ENCODE data around the gene RPTOR. TPM values are rescaled to one million over a fixed set of nuclear protein-coding genes. Genes with fewer than 3 reads are reported as not detected.

The RPTOR gene
- total RNA-seq, 1 experiment from 2014 or later: 25.1 TPM

DNA sequence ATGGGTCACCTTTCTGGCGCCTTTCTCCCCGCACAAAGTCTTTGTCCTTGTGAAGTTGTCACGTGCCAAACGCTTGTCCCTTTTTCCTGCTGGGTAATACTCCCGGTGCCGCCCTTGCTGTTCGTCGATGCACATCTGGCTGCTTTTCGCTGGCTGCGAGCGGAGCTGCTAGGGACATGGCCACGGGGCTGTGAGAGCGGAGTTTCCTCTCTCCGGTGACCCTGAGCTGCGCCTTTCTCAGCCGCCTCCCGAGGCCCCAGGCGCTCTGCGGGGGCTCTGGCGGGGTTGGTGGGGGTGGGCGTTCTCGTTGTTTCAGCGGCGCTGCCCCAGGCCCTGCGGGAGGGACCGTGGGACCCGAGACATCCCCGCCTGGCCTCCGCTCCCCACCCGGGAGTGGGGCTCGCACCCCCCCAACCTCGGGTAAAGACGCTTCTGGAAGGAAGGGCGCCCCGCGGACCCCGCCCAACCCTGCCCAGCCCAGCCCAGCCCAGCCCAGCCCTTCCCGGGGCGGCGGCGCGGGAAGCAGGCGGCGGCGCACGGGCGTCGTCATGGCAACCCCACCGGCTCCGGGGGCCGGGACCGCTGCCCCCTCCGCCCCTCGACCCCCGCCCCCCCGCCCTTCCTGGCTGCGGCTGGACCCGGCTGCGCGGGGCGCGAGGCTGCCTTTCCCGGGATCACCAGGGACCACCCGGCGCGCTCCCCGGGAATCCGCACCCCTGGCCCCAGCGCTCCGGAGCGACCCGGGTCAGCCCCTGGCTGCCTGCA, 459.3 kb downstream of the RPTOR start:
- no peak for DNase-seq (ENCODE audit: low read depth)

GRCh38 chr17:81006891-81007290, 462.3 kb downstream of the RPTOR start:
- no peak for DNase-seq (ENCODE audit: low read depth)

- no peak for DNase-seq (ENCODE audit: low read depth)
Measured at GRCh38 chr17:81008140-81008539, 463.5 kb downstream of the RPTOR start.

DNA sequence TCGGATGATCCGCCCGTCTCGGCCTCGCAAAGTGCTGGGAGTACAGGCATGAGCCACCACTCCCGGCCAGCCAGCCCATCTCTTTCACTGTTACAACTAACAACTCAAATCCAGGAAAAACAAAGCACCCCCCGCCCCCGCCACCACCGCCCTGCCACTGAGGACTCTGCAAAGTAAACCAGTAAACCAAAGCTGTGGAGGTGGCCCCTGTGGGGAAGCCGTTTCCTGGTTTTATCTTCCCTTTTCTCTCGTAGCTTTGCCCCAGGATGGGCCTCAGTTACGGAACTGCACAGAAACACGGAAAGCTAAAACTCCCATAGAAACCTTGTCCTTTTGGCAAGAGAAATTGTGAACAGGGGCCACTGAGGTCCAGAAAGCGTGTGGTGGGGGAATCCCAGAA, 464.5 kb downstream of the RPTOR start:
- no peak for DNase-seq (ENCODE audit: low read depth)

GRCh38 chr17:81010935-81011334, 466.3 kb downstream of the RPTOR start:
- no peak for DNase-seq (ENCODE audit: low read depth)

DNA sequence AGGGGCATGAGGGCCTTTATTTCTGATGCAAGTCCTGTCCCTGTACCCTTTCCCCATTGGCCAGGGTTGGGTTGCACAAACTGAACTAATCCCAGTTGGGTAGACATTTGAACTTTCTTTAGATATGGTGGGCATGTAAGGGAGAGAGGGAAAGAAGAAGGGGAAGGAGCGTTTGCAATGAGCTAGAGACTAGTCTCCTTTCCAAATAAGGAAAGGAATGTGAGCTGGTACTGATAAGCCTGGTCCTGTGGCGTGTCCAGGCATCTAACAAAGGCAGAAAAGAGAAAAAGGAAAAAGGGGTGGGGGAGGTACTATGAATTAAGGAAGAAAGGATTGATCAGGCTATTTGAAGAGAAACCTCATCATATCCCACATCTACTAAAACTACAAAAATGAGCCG, 467.3 kb downstream of the RPTOR start:
- DNase-seq (ENCODE audit: low read depth): no peak

DNA sequence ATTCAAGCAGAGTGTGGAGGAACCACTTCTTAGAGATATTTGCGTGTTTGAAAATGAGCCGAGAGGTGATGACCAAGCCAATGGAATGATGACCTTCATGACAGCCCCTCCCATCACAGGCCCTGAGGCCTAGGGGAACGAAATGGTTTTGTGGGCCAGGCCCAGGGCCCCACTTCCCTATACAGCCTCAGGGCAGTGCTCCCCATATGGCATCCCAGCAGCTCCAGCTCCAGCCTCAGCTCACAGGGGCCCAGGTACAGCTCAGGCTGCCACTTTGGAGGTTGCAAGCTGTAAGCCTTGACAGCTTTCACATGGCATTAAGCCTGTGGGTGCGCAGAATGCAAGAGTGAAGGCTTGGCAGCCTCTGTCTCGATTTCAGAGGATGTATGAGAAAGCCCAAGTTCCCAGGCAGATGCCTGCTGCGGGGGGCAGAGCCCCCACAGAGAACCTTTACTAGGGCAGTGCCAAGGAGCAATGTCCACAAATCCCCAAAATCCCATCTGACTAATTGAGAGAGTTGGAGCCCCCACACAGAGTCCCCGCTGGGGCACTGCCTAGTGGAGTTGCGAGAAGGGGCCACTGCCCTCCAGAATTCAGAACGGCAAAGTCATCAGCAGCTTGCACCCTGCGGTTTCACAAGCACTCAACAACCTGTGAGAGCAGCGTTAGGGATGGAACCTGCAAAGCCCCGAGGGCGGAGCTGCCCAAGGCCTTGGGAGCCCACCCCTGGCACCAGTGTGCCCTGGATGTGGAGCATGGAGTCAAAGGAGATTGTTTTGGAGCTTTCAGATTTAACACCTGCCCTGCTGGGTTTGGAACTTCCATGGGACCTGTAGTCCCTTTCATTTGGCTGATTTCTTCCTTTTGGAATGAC, 468.2 kb downstream of the RPTOR start:
- DNase-seq (ENCODE audit: low read depth): no peak

- no peak for DNase-seq (ENCODE audit: low read depth)
Measured at GRCh38 chr17:81013642-81014041, 469.0 kb downstream of the RPTOR start.

- DNase-seq (ENCODE audit: low read depth): no peak
Measured at GRCh38 chr17:81015136-81015535, 470.5 kb downstream of the RPTOR start.

Other genes starting within 250 kb of the RPTOR start
- 11.5 and 13.7 TPM in 2 replicates for gene ENDOV, start 129.7 kb upstream of the RPTOR start, total RNA-seq (2014; rRNA removed)
- gene NPTX1, start 68.2 kb upstream of the RPTOR start, total RNA-seq (2014; rRNA removed): 0.45 and 0.80 TPM in 2 replicates

Data from LHCN-M2 (cell line).